Measurements from ENCODE around the gene APP.

APP gene

GRCh38 chr21:25909341-25909740 is 261.2 kb downstream of the APP start:
- Histone ChIP-seq H3K4me1 (ENCODE audit: low read depth, poor library complexity, severe bottlenecking) (no peaks in the 10 kb centered on the region), H3K9ac (no peak overlapping the region), H3K4me3 (IDR thresholded peaks at IDR 0.05; ENCODE audit: insufficient read depth, low read depth, low read length) (no peak overlapping the region), H4K20me1 (ENCODE audit: insufficient read depth) (no peaks in the 10 kb centered on the region), H3K4me2 (no peak overlapping the region), H3K79me2 (ENCODE audit: insufficient read depth, low read depth) (no peaks in the 10 kb centered on the region), H2AFZ (ENCODE audit: low read depth) (no peak overlapping the region), H3K27me3 (ENCODE audit: insufficient read depth, low read depth) (no peaks in the 10 kb centered on the region), H3K36me3 (ENCODE audit: insufficient read depth) (no peaks in the 10 kb centered on the region; the same call in 1 of the 2 replicates), H3K27ac (no peak overlapping the region)
- TF ChIP-seq CTCF (conservative IDR thresholded peaks at IDR 0.05; ENCODE audit: low read depth, low read length) = no peak

GRCh38 chr21:25908495-25908894 is 262.1 kb downstream of the APP start:
- Histone ChIP-seq H3K79me2 (ENCODE audit: insufficient read depth, low read depth) (no peaks in the 10 kb centered on the region), H4K20me1 (ENCODE audit: insufficient read depth) (no peaks in the 10 kb centered on the region), H3K9ac (no peak overlapping the region), H3K36me3 (ENCODE audit: insufficient read depth) (no peaks in the 10 kb centered on the region; the same call in 1 of the 2 replicates), H3K27ac (no peak overlapping the region), H3K4me1 (ENCODE audit: low read depth, poor library complexity, severe bottlenecking) (no peaks in the 10 kb centered on the region), H2AFZ (ENCODE audit: low read depth) (no peak overlapping the region), H3K4me2 (no peak overlapping the region), H3K27me3 (ENCODE audit: insufficient read depth, low read depth) (no peaks in the 10 kb centered on the region), H3K4me3 (IDR thresholded peaks at IDR 0.05; ENCODE audit: insufficient read depth, low read depth, low read length) (no peak overlapping the region)
- TF ChIP-seq CTCF (conservative IDR thresholded peaks at IDR 0.05; ENCODE audit: low read depth, low read length) = no peak

- Histone ChIP-seq H3K4me3 (IDR thresholded peaks at IDR 0.05; ENCODE audit: insufficient read depth, low read depth, low read length) (no peak overlapping the region), H2AFZ (ENCODE audit: low read depth) (no peak overlapping the region), H3K27me3 (ENCODE audit: insufficient read depth, low read depth) (no peaks in the 10 kb centered on the region), H3K79me2 (ENCODE audit: insufficient read depth, low read depth) (no peaks in the 10 kb centered on the region), H3K4me2 (no peak overlapping the region), H3K4me1 (ENCODE audit: low read depth, poor library complexity, severe bottlenecking) (no peaks in the 10 kb centered on the region), H4K20me1 (ENCODE audit: insufficient read depth) (no peaks in the 10 kb centered on the region), H3K27ac (no peak overlapping the region), H3K9ac (no peak overlapping the region), H3K36me3 (ENCODE audit: insufficient read depth) (no peaks in the 10 kb centered on the region; the same call in 1 of the 2 replicates)
- no peak for TF ChIP-seq CTCF (conservative IDR thresholded peaks at IDR 0.05; ENCODE audit: low read depth, low read length)
These were observed 262.8 kb downstream of the APP start for GRCh38 chr21:25907573-25908275.

- Histone ChIP-seq H2AFZ (ENCODE audit: low read depth) (no peak overlapping the region), H3K36me3 (ENCODE audit: insufficient read depth) (no peaks in the 10 kb centered on the region; the same call in 1 of the 2 replicates), H3K4me1 (ENCODE audit: low read depth, poor library complexity, severe bottlenecking) (no peaks in the 10 kb centered on the region), H3K79me2 (ENCODE audit: insufficient read depth, low read depth) (no peaks in the 10 kb centered on the region), H3K27me3 (ENCODE audit: insufficient read depth, low read depth) (no peaks in the 10 kb centered on the region), H3K4me3 (IDR thresholded peaks at IDR 0.05; ENCODE audit: insufficient read depth, low read depth, low read length) (no peak overlapping the region), H4K20me1 (ENCODE audit: insufficient read depth) (no peaks in the 10 kb centered on the region), H3K9ac (no peak overlapping the region), H3K4me2 (no peak overlapping the region), H3K27ac (no peak overlapping the region)
- TF ChIP-seq CTCF (conservative IDR thresholded peaks at IDR 0.05; ENCODE audit: low read depth, low read length) = no peak
These were observed 264.0 kb downstream of the APP start for GRCh38 chr21:25906587-25906986.
